Mesenchymal stem cell (in vitro differentiated cells and primary cell): ENCODE results near the gene ZFP64.
A peak's percentile ranks its signal among the peaks of the same experiment; 100 is the strongest.
"Not testable (repeated sequence)": the region's sequence is repeated elsewhere in the genome, so short reads cannot be mapped to it uniquely, and the experiment has no call there.

Experiments
- DNase-seq: peaks from one replicate; pipeline ENCODE4 v3.0.0-alpha.2; 2013
- H2AFZ ChIP-seq: one replicate; pipeline ENCODE4 v1.6.1; 2013; ENCODE audit warnings: low read depth, mild to moderate bottlenecking, control low read depth, inconsistent platforms, low read length, moderate library complexity
- H2AK5ac ChIP-seq: 2 replicates; pipeline ENCODE4 v1.6.1; 2013; ENCODE audit warnings: low read length, moderate library complexity, mild to moderate bottlenecking, inconsistent platforms; ENCODE audit not compliant: severe bottlenecking
- H2BK120ac ChIP-seq: one replicate; pipeline ENCODE4 v1.6.1; 2013; ENCODE audit warnings: low read depth, mild to moderate bottlenecking, inconsistent platforms, low read length, moderate library complexity
- H2BK12ac ChIP-seq, 2 experiments: one replicate each; pipeline ENCODE4 v1.6.1; 2013; ENCODE audit warnings: inconsistent platforms in 2 of 2, low read length in 2 of 2, mild to moderate bottlenecking in 2 of 2, moderate library complexity in 2 of 2, control low read depth in 1 of 2
- H2BK15ac ChIP-seq: one replicate; pipeline ENCODE4 v1.6.1; 2013; ENCODE audit warnings: mild to moderate bottlenecking, low read depth, inconsistent platforms; ENCODE audit not compliant: poor library complexity, severe bottlenecking
- H2BK5ac ChIP-seq: 2 replicates; pipeline ENCODE4 v1.6.1; 2013; ENCODE audit warnings: low read depth, mild to moderate bottlenecking, low read length, control low read depth, inconsistent platforms; ENCODE audit not compliant: poor library complexity, severe bottlenecking
- H3K14ac ChIP-seq, 2 experiments: one replicate each; pipeline ENCODE4 v1.6.1; 2013; ENCODE audit warnings: inconsistent platforms in 2 of 2, low read length in 2 of 2, control low read depth in 1 of 2, mild to moderate bottlenecking in 1 of 2, moderate library complexity in 1 of 2
- H3K18ac ChIP-seq, 2 experiments: one replicate each; pipeline ENCODE4 v1.6.1; 2013; ENCODE audit warnings: inconsistent platforms in 2 of 2, low read length in 2 of 2, control low read depth in 1 of 2, low read depth in 1 of 2, mild to moderate bottlenecking in 1 of 2
- H3K23ac ChIP-seq, 2 experiments: one replicate each; pipeline ENCODE4 v1.6.1; 2013; ENCODE audit warnings: inconsistent platforms in 2 of 2, low read length in 2 of 2, mild to moderate bottlenecking in 2 of 2, moderate library complexity in 2 of 2, control low read depth in 1 of 2
- H3K27ac ChIP-seq: 2 replicates; pipeline ENCODE4 v1.5.1; 2013; ENCODE audit warnings: mild to moderate bottlenecking, moderate library complexity, low read length, control low read depth, inconsistent platforms; ENCODE audit not compliant: poor library complexity, severe bottlenecking
- H3K27me3 ChIP-seq, 2 experiments: 2 replicates each; pipeline versions ENCODE4 v1.6.1 to v1.7.0; 2013; ENCODE audit warnings: low read length in 2 of 2, mild to moderate bottlenecking in 2 of 2, moderate library complexity in 2 of 2, control low read depth in 1 of 2, inconsistent platforms in 1 of 2; ENCODE audit not compliant: control insufficient read depth in 1 of 2, insufficient read depth in 1 of 2
- H3K36me3 ChIP-seq, 2 experiments: 2 replicates each; pipeline versions ENCODE4 v1.6.1 to v1.7.0; 2013; ENCODE audit warnings: low read length in 2 of 2, control low read depth in 1 of 2, inconsistent platforms in 1 of 2, low read depth in 1 of 2, mild to moderate bottlenecking in 1 of 2; ENCODE audit not compliant: insufficient read depth in 2 of 2, control insufficient read depth in 1 of 2
- H3K4ac ChIP-seq, 2 experiments: one replicate each; pipeline ENCODE4 v1.6.1; 2013; ENCODE audit warnings: inconsistent platforms in 2 of 2, low read length in 2 of 2, mild to moderate bottlenecking in 2 of 2, moderate library complexity in 2 of 2, control low read depth in 1 of 2, low read depth in 1 of 2
- H3K4me1 ChIP-seq: 2 replicates; pipeline ENCODE4 v1.6.1; 2013; ENCODE audit warnings: low read depth, low read length, control low read depth; ENCODE audit not compliant: control insufficient read depth, insufficient read depth
- H3K4me2 ChIP-seq: 2 replicates; pipeline ENCODE4 v1.6.1; 2013; ENCODE audit warnings: low read length, mild to moderate bottlenecking, inconsistent platforms; ENCODE audit not compliant: poor library complexity, severe bottlenecking
- H3K4me3 ChIP-seq, 2 experiments: 2 replicates each; pipeline versions ENCODE4 v1.5.1 to v1.7.0; 2013; ENCODE audit warnings: low read length in 2 of 2, mild to moderate bottlenecking in 2 of 2, control low read depth in 1 of 2, low read depth in 1 of 2; ENCODE audit not compliant: insufficient read depth in 1 of 2
- H3K79me1 ChIP-seq: replicated peaks from 2 replicates; pipeline ENCODE4 v1.6.1; 2013; ENCODE audit warnings: mild to moderate bottlenecking, control low read depth, low read length, inconsistent platforms; ENCODE audit not compliant: poor library complexity, severe bottlenecking
- H3K9ac ChIP-seq: 2 replicates; pipeline ENCODE4 v1.7.0; 2013; ENCODE audit warnings: mild to moderate bottlenecking, low read length, moderate library complexity
- H3K9me3 ChIP-seq: 2 replicates; pipeline ENCODE4 v1.7.0; 2013; ENCODE audit warnings: mild to moderate bottlenecking, low read length; ENCODE audit not compliant: control insufficient read depth
- H4K8ac ChIP-seq: one replicate; pipeline ENCODE4 v1.6.1; 2013; ENCODE audit warnings: inconsistent platforms, mild to moderate bottlenecking, low read length, moderate library complexity
- H4K91ac ChIP-seq: one replicate; pipeline ENCODE4 v1.6.1; 2013; ENCODE audit warnings: mild to moderate bottlenecking, low read length, inconsistent platforms
- WGBS: methylation state at CpG from one replicate; pipeline ENCODE4 v1.1.7; 2013; ENCODE audit warnings: mixed read lengths; 5-methylcytosine and 5-hydroxymethylcytosine counted together

Gene ZFP64

GRCh38 chr20:52229346-52229745, 37.8 kb upstream of the ZFP64 start:
- DNase-seq, H3K9ac ChIP-seq, H2BK12ac ChIP-seq, H3K9me3 ChIP-seq, H4K91ac ChIP-seq, H2BK15ac ChIP-seq, H3K36me3 ChIP-seq, H4K8ac ChIP-seq, H2AFZ ChIP-seq, H2BK120ac ChIP-seq, H2AK5ac ChIP-seq, H3K27ac ChIP-seq, H3K4ac ChIP-seq, H3K4me1 ChIP-seq, H3K4me2 ChIP-seq, H3K79me1 ChIP-seq, H2BK5ac ChIP-seq, H3K18ac ChIP-seq, H3K23ac ChIP-seq, H3K4me3 ChIP-seq, H3K14ac ChIP-seq: not testable (repeated sequence)
- H3K27me3 ChIP-seq = peaks cover 0 to 31% of the 10 kb centered on the region in 2 experiments
- WGBS = 93% methylated on average over 1 of the region's 1 CpG

- no peak overlapping the region for H3K4me3 ChIP-seq
- no peaks in the 10 kb centered on the region for H3K4me1 ChIP-seq
- 70% methylated on average over 3 of the region's 3 CpGs for WGBS
- H3K79me1 ChIP-seq = no peaks in the 10 kb centered on the region
- no peak overlapping the region for H3K9ac ChIP-seq
- no peak overlapping the region for H2AK5ac ChIP-seq
- no peak overlapping the region for H4K8ac ChIP-seq
- H3K9me3 ChIP-seq = no peaks in the 10 kb centered on the region
- no peak overlapping the region for H2BK5ac ChIP-seq
- H2BK12ac ChIP-seq = no peak overlapping the region
- no peak overlapping the region for H2BK15ac ChIP-seq
- no peak overlapping the region for H2AFZ ChIP-seq
- no peak overlapping the region for H2BK120ac ChIP-seq
- H3K4ac ChIP-seq = no peak overlapping the region
- H3K27me3 ChIP-seq = peaks cover 0 to 34% of the 10 kb centered on the region in 2 experiments
- H3K23ac ChIP-seq = no peak overlapping the region
- no peak overlapping the region for H3K14ac ChIP-seq
- H3K27ac ChIP-seq = no peak overlapping the region
- H3K36me3 ChIP-seq = no peaks in the 10 kb centered on the region
- H3K18ac ChIP-seq = peak overlapping the region in 1 of 2 experiments; percentile 43
- no peak overlapping the region for H3K4me2 ChIP-seq
- H4K91ac ChIP-seq = no peak overlapping the region
- no peak for DNase-seq
Measured at GRCh38 chr20:52226370-52226769, 34.8 kb upstream of the ZFP64 start.

- Histone ChIP-seq H4K91ac (no peak overlapping the region), H3K14ac (no peak overlapping the region), H2AFZ (no peak overlapping the region), H3K9ac (no peak overlapping the region), H3K79me1 (no peaks in the 10 kb centered on the region), H4K8ac (no peak overlapping the region), H3K4me3 (no peak overlapping the region), H3K9me3 (peaks cover 9% of the 10 kb centered on the region), H3K4me2 (no peak overlapping the region), H3K36me3 (no peaks in the 10 kb centered on the region), H2BK12ac (no peak overlapping the region), H3K27me3 (peaks cover 0 to 34% of the 10 kb centered on the region in 2 experiments), H2AK5ac (no peak overlapping the region), H2BK15ac (no peak overlapping the region), H3K23ac (no peak overlapping the region), H2BK120ac (no peak overlapping the region), H3K4ac (no peak overlapping the region), H3K18ac (no peak overlapping the region), H2BK5ac (no peak overlapping the region), H3K27ac (no peak overlapping the region), H3K4me1 (no peaks in the 10 kb centered on the region)
- DNase-seq = no peak
- WGBS = 92% methylated on average over 1 of the region's 3 CpGs
Measured at GRCh38 chr20:52224920-52225319, 33.3 kb upstream of the ZFP64 start.

GRCh38 chr20:52221362-52221761, 29.8 kb upstream of the ZFP64 start:
- not testable (repeated sequence) for H2BK120ac ChIP-seq, H4K8ac ChIP-seq, H3K79me1 ChIP-seq, H3K4me2 ChIP-seq, H4K91ac ChIP-seq, H2BK12ac ChIP-seq, H3K18ac ChIP-seq, DNase-seq, H3K4ac ChIP-seq, H3K9ac ChIP-seq, H3K14ac ChIP-seq, H2AK5ac ChIP-seq, H3K27ac ChIP-seq, H2AFZ ChIP-seq, H2BK5ac ChIP-seq, H2BK15ac ChIP-seq, H3K23ac ChIP-seq, H3K36me3 ChIP-seq, H3K4me1 ChIP-seq, H3K4me3 ChIP-seq
- Histone ChIP-seq H3K9me3 (peaks cover 11% of the 10 kb centered on the region), H3K27me3 (peaks cover 0 to 23% of the 10 kb centered on the region in 2 experiments)
- 80% methylated on average over 4 of the region's 4 CpGs for WGBS
